Measurements from ENCODE around the gene MBOAT1. TPM values are rescaled to one million over a fixed set of nuclear protein-coding genes. Genes with fewer than 3 reads are reported as not detected.

The MBOAT1 gene
- total and polyA plus RNA-seq, 9 donors = 8.5 to 30.2 (median 12.7) TPM

DNA sequence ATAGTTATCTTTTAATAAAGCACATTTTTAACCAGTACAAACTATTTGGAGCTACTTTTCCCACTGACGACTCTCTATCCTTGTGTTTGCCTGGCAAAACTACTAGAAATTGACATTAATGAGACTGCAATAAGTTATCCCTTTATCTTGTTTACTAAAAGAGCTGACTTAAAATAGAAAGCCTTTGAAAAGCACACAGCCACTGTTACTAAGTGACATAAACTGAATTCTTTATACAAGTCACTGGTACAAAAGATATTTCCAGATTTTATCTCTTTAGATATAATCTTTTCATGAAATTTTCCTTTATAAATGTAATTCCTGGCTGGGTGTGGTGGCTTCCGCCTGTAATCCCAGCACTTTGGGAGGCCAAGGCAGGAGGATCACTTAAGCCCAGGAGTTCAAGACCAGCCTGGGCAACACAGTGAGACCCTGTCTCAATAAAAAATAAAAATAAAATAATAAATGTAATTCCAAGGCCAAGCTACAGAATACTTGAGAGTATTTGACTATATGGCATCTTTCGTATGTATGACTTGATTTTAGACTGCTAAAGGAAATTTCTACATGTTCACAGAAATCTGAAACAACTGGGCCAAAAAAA, 9.5 kb downstream of the MBOAT1 start:
- Histone ChIP-seq H3K4me1 (ENCODE audit: insufficient read depth) (peaks cover 24% of the 10 kb centered on the region), H3K27ac (no peak overlapping the region), H3K9me3 (no peaks in the 10 kb centered on the region), H3K4me3 (no peak overlapping the region), H3K36me3 (no peaks in the 10 kb centered on the region), H3K27me3 (no peaks in the 10 kb centered on the region)
- no peak for TF ChIP-seq EP300 (IDR thresholded peaks at IDR 0.05)
- TF ChIP-seq, protein P1, sequence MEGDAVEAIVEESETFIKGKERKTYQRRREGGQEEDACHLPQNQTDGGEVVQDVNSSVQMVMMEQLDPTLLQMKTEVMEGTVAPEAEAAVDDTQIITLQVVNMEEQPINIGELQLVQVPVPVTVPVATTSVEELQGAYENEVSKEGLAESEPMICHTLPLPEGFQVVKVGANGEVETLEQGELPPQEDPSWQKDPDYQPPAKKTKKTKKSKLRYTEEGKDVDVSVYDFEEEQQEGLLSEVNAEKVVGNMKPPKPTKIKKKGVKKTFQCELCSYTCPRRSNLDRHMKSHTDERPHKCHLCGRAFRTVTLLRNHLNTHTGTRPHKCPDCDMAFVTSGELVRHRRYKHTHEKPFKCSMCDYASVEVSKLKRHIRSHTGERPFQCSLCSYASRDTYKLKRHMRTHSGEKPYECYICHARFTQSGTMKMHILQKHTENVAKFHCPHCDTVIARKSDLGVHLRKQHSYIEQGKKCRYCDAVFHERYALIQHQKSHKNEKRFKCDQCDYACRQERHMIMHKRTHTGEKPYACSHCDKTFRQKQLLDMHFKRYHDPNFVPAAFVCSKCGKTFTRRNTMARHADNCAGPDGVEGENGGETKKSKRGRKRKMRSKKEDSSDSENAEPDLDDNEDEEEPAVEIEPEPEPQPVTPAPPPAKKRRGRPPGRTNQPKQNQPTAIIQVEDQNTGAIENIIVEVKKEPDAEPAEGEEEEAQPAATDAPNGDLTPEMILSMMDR (IDR thresholded peaks at IDR 0.05) = no peak
- no peak for TF ChIP-seq POLR2A (IDR thresholded peaks at IDR 0.05)
- WGBS, 3 donors = 59 to 63% (median 61%) methylated on average over 3 of the region's 3 CpGs
- DNase-seq = no peak
- intact Hi-C loops (cut with DNase I) = no loop called here

DNA sequence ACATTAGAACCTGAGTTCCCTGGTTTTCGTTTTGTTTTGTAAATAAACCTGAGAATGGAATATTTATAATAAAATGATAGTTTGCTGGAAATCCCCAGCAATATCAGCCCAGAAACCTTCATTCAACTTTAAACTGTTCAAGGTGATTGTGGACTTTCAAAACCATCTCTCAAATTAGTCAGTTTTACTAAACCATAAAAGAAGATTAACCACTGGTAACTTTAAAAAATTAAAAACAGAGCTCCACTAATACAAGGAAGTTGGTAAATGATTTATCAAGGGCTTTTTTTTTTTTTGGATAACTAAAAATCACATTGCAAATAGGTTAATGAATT, 10.0 kb downstream of the MBOAT1 start:
- Histone ChIP-seq H3K9me3 (no peaks in the 10 kb centered on the region), H3K27ac (no peak overlapping the region), H3K36me3 (no peaks in the 10 kb centered on the region), H3K4me1 (ENCODE audit: insufficient read depth) (peaks cover 24% of the 10 kb centered on the region), H3K4me3 (no peak overlapping the region), H3K27me3 (no peaks in the 10 kb centered on the region)
- TF ChIP-seq, protein P1 (IDR thresholded peaks at IDR 0.05) = no peak
- TF ChIP-seq POLR2A (IDR thresholded peaks at IDR 0.05) (no peak), EP300 (IDR thresholded peaks at IDR 0.05) (no peak)
- no peak for DNase-seq
- intact Hi-C loops (cut with DNase I) = no loop called here
- 9 to 39% (median 29%) methylated on average over 1 of the region's 1 CpG for WGBS, 3 donors

DNA sequence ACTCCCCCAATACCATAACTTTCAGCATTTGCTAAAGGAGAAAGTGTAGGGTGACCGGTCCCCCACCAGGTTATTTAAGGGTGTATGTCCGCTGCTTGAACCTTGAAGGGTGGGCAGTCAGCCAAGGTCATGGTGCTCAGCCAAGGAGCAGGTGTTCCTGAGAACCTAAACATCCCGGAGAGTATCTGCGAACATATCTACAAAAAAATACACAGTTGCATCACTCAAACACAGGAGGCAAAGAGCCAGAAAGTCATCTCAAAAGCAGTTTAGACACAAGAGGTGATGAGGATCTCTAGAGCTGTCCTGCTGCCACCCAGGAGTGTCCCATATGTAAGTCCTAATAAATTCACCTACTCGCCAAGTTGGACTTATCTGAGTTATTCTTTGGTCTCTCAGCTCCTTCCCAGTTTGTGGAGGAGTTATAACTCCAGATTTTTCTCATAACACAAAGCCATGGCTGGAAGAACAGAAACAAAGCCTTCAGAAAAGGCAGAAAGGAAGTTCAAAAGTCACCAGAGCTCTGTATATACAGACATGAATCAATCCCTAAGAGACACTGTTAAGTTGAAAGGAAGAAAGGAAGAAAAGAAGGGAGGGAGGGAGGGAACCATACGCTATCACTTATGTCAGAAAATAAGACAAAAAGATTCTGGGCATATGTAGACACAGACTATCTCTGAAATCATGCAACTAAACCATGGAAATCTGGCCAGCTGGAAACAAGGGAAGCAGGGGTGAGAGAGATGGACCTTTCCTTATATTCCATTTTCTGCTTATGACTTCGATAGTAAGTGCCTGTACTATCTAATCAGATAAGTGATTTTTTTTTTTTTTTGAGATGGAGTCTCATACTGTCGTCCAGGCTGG, 11.3 kb downstream of the MBOAT1 start:
- DNase-seq = peak in 4 of 5 donors; percentile 14 to 57 (median 43)
- Histone ChIP-seq H3K4me3 (no peak overlapping the region), H3K36me3 (no peaks in the 10 kb centered on the region), H3K4me1 (ENCODE audit: insufficient read depth) (peaks cover 23% of the 10 kb centered on the region), H3K9me3 (no peaks in the 10 kb centered on the region), H3K27me3 (no peaks in the 10 kb centered on the region), H3K27ac (no peak overlapping the region)
- intact Hi-C loops (cut with DNase I) = no loop called here
- WGBS, 3 donors = 21 to 31% (median 28%) methylated on average over 8 of the region's 8 CpGs
- TF ChIP-seq EP300 (IDR thresholded peaks at IDR 0.05) (no peak), POLR2A (IDR thresholded peaks at IDR 0.05) (no peak)
- TF ChIP-seq, protein P1 (IDR thresholded peaks at IDR 0.05) = no peak

DNA sequence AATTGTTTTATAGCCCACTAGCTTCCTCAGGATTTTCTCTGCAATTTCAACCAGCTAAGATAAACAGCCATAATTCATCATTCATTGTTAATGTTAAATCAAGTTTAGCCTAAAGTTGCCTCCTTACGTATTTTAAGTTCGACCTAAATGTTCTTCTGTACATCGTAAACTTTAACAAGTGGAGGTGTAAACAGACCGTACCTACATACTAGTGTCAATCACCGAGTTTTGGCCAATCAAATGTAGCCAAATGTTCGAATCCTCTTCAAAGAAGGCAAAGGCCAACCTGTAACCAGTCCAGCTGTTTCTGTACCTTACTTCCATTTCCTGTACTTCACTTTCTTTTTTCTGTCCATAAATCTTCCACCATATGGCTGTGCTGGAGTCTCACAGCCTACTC, 13.5 kb downstream of the MBOAT1 start:
- Histone ChIP-seq H3K4me3 (no peak overlapping the region), H3K27me3 (no peaks in the 10 kb centered on the region), H3K4me1 (ENCODE audit: insufficient read depth) (peaks cover 6% of the 10 kb centered on the region), H3K27ac (no peak overlapping the region), H3K36me3 (no peaks in the 10 kb centered on the region), H3K9me3 (no peaks in the 10 kb centered on the region)
- 61 to 84% (median 63%) methylated on average over 6 of the region's 6 CpGs for WGBS, 3 donors
- TF ChIP-seq, protein P1 (IDR thresholded peaks at IDR 0.05) = no peak
- no peak for TF ChIP-seq POLR2A (IDR thresholded peaks at IDR 0.05)
- TF ChIP-seq EP300 (IDR thresholded peaks at IDR 0.05) = no peak
- intact Hi-C loops (cut with DNase I) = no loop called here
- DNase-seq = no peak
